Suprapubic skin (tissue), 4 donors: ENCODE measurements around the gene HAPLN1. TPM values are rescaled to one million over a fixed set of nuclear protein-coding genes. Genes with fewer than 3 reads are reported as not detected.
"Not testable (repeated sequence)": the region's sequence is repeated elsewhere in the genome, so short reads cannot be mapped to it uniquely, and the experiment has no call there.

Experiments used
- DNase-seq, 2 donors: peaks; one replicate each; pipeline ENCODE4 v3.0.0-alpha.2; 2019; ENCODE audit warnings: low spot score in 2 of 2
- H3K27ac ChIP-seq: fragments of 200-600 bp; sonication (generic); one replicate; pipeline ENCODE4 v1.5.1; 2019
- H3K27me3 ChIP-seq: fragments of 200-600 bp; sonication (generic); one replicate; pipeline ENCODE4 v1.5.1; 2019
- H3K36me3 ChIP-seq: fragments of 200-600 bp; sonication (generic); one replicate; pipeline ENCODE4 v1.5.1; 2019
- H3K4me1 ChIP-seq: fragments of 200-600 bp; sonication (generic); one replicate; pipeline ENCODE4 v1.5.1; 2019
- H3K4me3 ChIP-seq: fragments of 200-600 bp; sonication (generic); one replicate; pipeline ENCODE4 v1.5.1; 2019; ENCODE audit warnings: mild to moderate bottlenecking
- H3K9me3 ChIP-seq: fragments of 200-600 bp; sonication (generic); one replicate; pipeline ENCODE4 v1.5.1; 2019
- CTCF ChIP-seq, 2 donors: fragments of 200-600 bp in 1 of 2; fragments of 450-650 bp in 1 of 2; sonication (generic) in 1 of 2; IDR thresholded peaks; one replicate each; pipeline ENCODE4 v1.5.1; 2016 to 2019; ENCODE audit warnings: antibody characterized with exemption in 2 of 2, mild to moderate bottlenecking in 1 of 2, moderate library complexity in 1 of 2
- EP300 ChIP-seq: sonication (generic); formaldehyde crosslinking; IDR thresholded peaks from one replicate; pipeline ENCODE4 v1.6.1; 2017; ENCODE audit warnings: antibody characterized with exemption
- POLR2A ChIP-seq, 2 donors: fragments of 450-650 bp; IDR thresholded peaks; one replicate each; pipeline ENCODE4 v1.6.1; 2017; ENCODE audit warnings: antibody characterized with exemption in 2 of 2, mild to moderate bottlenecking in 2 of 2, moderate library complexity in 2 of 2
- POLR2AphosphoS5 ChIP-seq, 3 donors: sonication (generic); formaldehyde crosslinking; IDR thresholded peaks; one replicate each; pipeline ENCODE4 v1.6.1; 2017; ENCODE audit warnings: antibody characterized with exemption in 3 of 3
- WGBS: methylation state at CpG from one replicate; pipeline ENCODE4 v1.1.5; 2018; 5-methylcytosine and 5-hydroxymethylcytosine counted together
- total RNA-seq, 4 donors: library from RNA; depleted of rRNA; stranded (reverse); fragments of >200 nt; gene quantifications; one replicate each; pipeline ENCODE4 v1.1.0, GENCODE V29; 2016

Gene HAPLN1
- total RNA-seq, 4 donors from 2014 or later, result 0.42 TPM; not detected in 3

DNA sequence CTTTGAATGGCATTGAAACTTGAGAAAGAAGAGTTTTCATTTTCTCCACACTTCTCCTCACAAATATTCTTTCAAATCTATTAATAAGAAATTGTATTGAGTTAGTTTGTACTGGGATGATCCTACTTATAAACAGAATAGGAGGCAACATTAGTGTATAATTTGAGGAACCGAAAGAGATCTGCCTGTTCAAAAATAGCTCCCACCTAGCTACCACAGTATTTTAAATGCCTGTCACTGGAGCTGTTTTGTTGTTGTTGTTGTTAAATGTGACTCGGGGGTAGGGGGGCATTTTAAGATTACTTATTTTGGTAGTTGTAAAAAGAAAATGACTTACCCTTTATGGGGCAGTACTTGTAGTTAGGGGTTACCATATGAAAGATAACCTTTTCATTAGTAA lies 20.1 kb upstream of the HAPLN1 start:
- DNase-seq, result no peak
- WGBS, result 80% methylated on average over 2 of the region's 2 CpGs

DNA sequence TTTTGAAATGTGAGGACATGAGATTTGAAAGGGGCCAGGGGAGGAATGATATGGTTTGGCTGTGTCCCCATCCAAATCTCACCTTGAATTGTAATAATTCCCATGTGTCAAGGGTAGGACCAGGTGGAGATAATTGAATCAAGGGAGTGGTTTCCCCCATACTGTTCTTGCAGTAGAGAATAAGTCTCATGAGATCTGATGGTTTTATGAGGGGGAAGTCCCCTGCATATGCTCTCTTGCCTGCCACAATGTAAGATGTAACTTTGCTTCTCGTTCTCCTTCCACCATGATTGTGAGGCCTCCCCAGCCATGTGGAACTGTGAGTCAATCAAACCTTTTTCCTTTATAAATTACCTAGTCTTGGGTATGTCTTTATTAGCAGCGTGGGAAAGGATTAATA lies 15.5 kb upstream of the HAPLN1 start:
- H3K4me1 ChIP-seq, DNase-seq, H3K9me3 ChIP-seq, H3K27ac ChIP-seq, H3K36me3 ChIP-seq, H3K27me3 ChIP-seq, H3K4me3 ChIP-seq: not testable (repeated sequence)
- WGBS, result 88% methylated on average over 2 of the region's 2 CpGs

More for the DNA sequence above, 20.1 kb upstream of the HAPLN1 start:
- Histone ChIP-seq H3K9me3 (no peaks in the 10 kb centered on the region), H3K27ac (no peak overlapping the region), H3K4me3 (no peak overlapping the region), H3K36me3 (no peaks in the 10 kb centered on the region), H3K27me3 (no peaks in the 10 kb centered on the region), H3K4me1 (no peaks in the 10 kb centered on the region)
- TF ChIP-seq EP300 (no peak), POLR2AphosphoS5 (IDR thresholded peaks at IDR 0.05) (no peak), CTCF (IDR thresholded peaks at IDR 0.05) (no peak), POLR2A (IDR thresholded peaks at IDR 0.05) (no peak)

DNA sequence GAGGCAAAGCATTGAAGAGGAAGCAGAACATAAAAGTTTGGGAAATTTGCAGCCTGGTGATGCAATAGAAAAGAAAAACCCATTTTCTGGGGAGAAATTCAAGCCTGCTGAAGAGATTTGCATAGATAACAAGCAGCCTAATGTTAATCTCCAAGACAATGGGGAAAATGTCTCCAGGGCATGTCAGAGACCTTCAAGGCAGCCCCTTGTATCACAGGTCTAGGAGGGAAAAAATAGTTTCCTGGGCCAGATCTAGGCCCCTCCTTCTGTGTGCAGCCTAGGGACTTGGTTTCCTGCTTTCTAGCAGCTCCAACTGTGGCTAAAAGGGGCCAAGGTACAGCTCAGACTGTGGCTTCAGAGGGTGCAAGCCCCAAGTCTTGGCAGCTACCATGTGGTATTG lies 14.4 kb upstream of the HAPLN1 start:
- H3K36me3 ChIP-seq, H3K9me3 ChIP-seq, H3K27me3 ChIP-seq, H3K4me1 ChIP-seq, DNase-seq, H3K27ac ChIP-seq, H3K4me3 ChIP-seq: not testable (repeated sequence)

DNA sequence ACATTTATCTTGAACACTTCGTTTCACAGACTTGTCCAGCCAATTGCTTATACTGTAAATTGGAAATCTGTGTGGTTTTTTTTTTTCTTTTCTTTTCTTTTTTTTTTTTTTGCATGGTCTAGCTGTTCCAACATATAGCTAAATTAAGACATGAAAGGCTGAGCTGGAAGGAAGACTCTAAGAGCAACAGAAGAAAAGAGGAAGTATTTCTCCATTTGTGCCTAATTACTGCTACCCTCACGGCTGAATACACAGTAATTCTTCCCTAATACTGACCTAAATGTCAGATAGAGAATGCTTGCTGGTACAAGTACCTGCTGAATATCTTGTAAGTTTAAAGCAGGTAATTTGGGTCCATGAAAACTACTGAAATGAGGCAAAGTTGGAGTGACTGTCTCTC lies 11.0 kb upstream of the HAPLN1 start:
- H3K9me3 ChIP-seq, result no peaks in the 10 kb centered on the region
- TF ChIP-seq EP300 (no peak), POLR2A (IDR thresholded peaks at IDR 0.05) (no peak), POLR2AphosphoS5 (IDR thresholded peaks at IDR 0.05) (no peak), CTCF (IDR thresholded peaks at IDR 0.05) (no peak)
- WGBS, result 59% methylated on average over 2 of the region's 2 CpGs
- DNase-seq, result no peak
- H3K27me3 ChIP-seq, result no peaks in the 10 kb centered on the region
- H3K27ac ChIP-seq, result no peak overlapping the region
- H3K36me3 ChIP-seq, result no peaks in the 10 kb centered on the region
- no peak overlapping the region for H3K4me3 ChIP-seq
- H3K4me1 ChIP-seq, result no peaks in the 10 kb centered on the region

- TF ChIP-seq CTCF (IDR thresholded peaks at IDR 0.05) (no peak), POLR2AphosphoS5 (IDR thresholded peaks at IDR 0.05) (no peak), POLR2A (IDR thresholded peaks at IDR 0.05) (no peak), EP300 (no peak)
- no peak for DNase-seq
- Histone ChIP-seq H3K9me3 (no peaks in the 10 kb centered on the region), H3K4me3 (no peak overlapping the region), H3K27me3 (no peaks in the 10 kb centered on the region), H3K27ac (no peak overlapping the region), H3K36me3 (no peaks in the 10 kb centered on the region), H3K4me1 (no peaks in the 10 kb centered on the region)
Measured at GRCh38 chr5:83729362-83729761, 8.7 kb upstream of the HAPLN1 start.

DNA sequence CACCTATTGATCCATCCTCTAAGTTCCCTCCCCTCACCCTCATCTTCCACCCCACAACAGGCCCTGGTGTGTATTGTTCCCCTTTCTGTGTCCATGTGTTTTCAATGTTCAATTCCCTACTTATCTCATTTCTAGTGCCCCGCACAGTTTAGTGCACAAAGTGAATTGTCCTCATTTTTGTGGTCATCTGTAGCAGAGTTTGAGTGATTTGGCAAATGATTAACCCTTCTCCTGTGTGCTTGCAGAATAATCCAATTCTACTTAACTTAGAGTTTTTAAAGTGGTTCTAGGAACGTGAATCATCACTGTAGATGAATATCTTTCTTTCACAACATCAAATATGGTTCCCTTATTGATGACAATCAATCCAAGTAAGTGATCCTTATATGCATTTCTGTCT lies 6.3 kb upstream of the HAPLN1 start:
- WGBS, result 74% methylated on average over 2 of the region's 2 CpGs
- TF ChIP-seq POLR2AphosphoS5 (IDR thresholded peaks at IDR 0.05) (no peak), CTCF (IDR thresholded peaks at IDR 0.05) (no peak), POLR2A (IDR thresholded peaks at IDR 0.05) (no peak), EP300 (no peak)
- peaks cover 7% of the 10 kb centered on the region for H3K4me1 ChIP-seq
- H3K9me3 ChIP-seq, result no peaks in the 10 kb centered on the region
- no peak overlapping the region for H3K4me3 ChIP-seq
- no peaks in the 10 kb centered on the region for H3K36me3 ChIP-seq
- H3K27me3 ChIP-seq, result peaks cover 7% of the 10 kb centered on the region
- DNase-seq, result no peak
- H3K27ac ChIP-seq, result no peak overlapping the region
